A673 (cell line): ENCODE results near the gene PUS7. TPM values are rescaled to one million over a fixed set of nuclear protein-coding genes. Genes with fewer than 3 reads are reported as not detected.

Experiments
- BruUV-seq: library from RNA; stranded (reverse); fragments of 400-500 nt; replicated peaks from 2 replicates; lab custom pipeline; 2021; lab: Mats Ljungman, UMichigan
- CTCF ChIA-PET: fragments of 300-600 bp; sonication (Branson Sonifier 250); formaldehyde crosslinking; loops from one replicate; lab custom pipeline; 2022; ENCODE audit warnings: antibody characterized with exemption; lab: Charles Lee
- POLR2A ChIA-PET: fragments of 300-600 bp; sonication (Branson Sonifier 250); formaldehyde crosslinking; loops from one replicate; lab custom pipeline; 2022; ENCODE audit warnings: antibody characterized with exemption; ENCODE audit not compliant: low non-redundant PET; lab: Charles Lee
- DNase-seq: peaks from one replicate; pipeline ENCODE4 v3.0.0-alpha.2; 2015; ENCODE audit warnings: low spot score
- H3K27ac ChIP-seq: fragments of 200-600 bp; sonication (generic); 2 replicates; pipeline ENCODE4 v1.5.1; 2016; ENCODE audit warnings: mixed run types, low read depth, mild to moderate bottlenecking, mixed read lengths, antibody characterized with exemption, low read length; ENCODE audit not compliant: poor library complexity, severe bottlenecking
- H3K27me3 ChIP-seq: fragments of 200-600 bp; sonication (generic); replicated peaks from 2 replicates; pipeline ENCODE4 v1.6.1; 2017; ENCODE audit warnings: mixed run types, low read depth, mild to moderate bottlenecking, mixed read lengths, antibody characterized with exemption, low read length; ENCODE audit not compliant: insufficient read depth, poor library complexity
- H3K36me3 ChIP-seq: fragments of 200-600 bp; sonication (generic); 2 replicates; pipeline ENCODE4 v1.6.1; 2016; ENCODE audit warnings: mixed run types, mild to moderate bottlenecking, mixed read lengths, antibody characterized with exemption, low read length; ENCODE audit not compliant: insufficient read depth, poor library complexity, severe bottlenecking
- H3K4me1 ChIP-seq: fragments of 200-600 bp; sonication (generic); 2 replicates; pipeline ENCODE4 v1.6.1; 2017; ENCODE audit warnings: mixed run types, mild to moderate bottlenecking, mixed read lengths, antibody characterized with exemption, low read length; ENCODE audit not compliant: insufficient read depth, poor library complexity, severe bottlenecking
- H3K4me3 ChIP-seq: fragments of 200-600 bp; sonication (generic); 2 replicates; pipeline ENCODE4 v1.5.1; 2016; ENCODE audit warnings: low read depth, mixed run types, mild to moderate bottlenecking, mixed read lengths, low read length; ENCODE audit not compliant: poor library complexity, severe bottlenecking
- H3K9me3 ChIP-seq: fragments of 200-600 bp; sonication (generic); 2 replicates; pipeline ENCODE4 v1.6.1; 2016; ENCODE audit warnings: mixed run types, low read depth, mild to moderate bottlenecking, mixed read lengths, antibody characterized with exemption, low read length; ENCODE audit not compliant: poor library complexity, severe bottlenecking
- EZH2 ChIP-seq: fragments of 200-600 bp; sonication (generic); IDR thresholded peaks from 2 replicates; pipeline ENCODE4 v1.6.1; 2017; ENCODE audit warnings: borderline replicate concordance, low read depth, mild to moderate bottlenecking, mixed read lengths, antibody characterized with exemption, low read length; ENCODE audit not compliant: poor library complexity, severe bottlenecking
- intact Hi-C: fragments of 100-400 bp; cut with micrococcal nuclease; formaldehyde crosslinking; loops from one replicate; pipeline ENCODE4 v1.10.0; 2022; ENCODE audit not compliant: unreplicated experiment
- total RNA-seq: library from RNA; stranded (reverse); gene quantifications from 2 replicates; pipeline ENCODE4 v1.2.3, GENCODE V29; 2021
- TF ChIP-seq, protein P1 (sequence below): fragments of 300-800, 200-600 bp; sonication (generic); conservative IDR thresholded peaks from 2 replicates; pipeline ENCODE4 v1.5.1; 2017; ENCODE audit warnings: low read depth, mild to moderate bottlenecking, antibody characterized with exemption, low read length, moderate library complexity, mixed read lengths

PUS7 gene
- total RNA-seq, 1 experiment from 2014 or later, result 40.8 TPM

DNA sequence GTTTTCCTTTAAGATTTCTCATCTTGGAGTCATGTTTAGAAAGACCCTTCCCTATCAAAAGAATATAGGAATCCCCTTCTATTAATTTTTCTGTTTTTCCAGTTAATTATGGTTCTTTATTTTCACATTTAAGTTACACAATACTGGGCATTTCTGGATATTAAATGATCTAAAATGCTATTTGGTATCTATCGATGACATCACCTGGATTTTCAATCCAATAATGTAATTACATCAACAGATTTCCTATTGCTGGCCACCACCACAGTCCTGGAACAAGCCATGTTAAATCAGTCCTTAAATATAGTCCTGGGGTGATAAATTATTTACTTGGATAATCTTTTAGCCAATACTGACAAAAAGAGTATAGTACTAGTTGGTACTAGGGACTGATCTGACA, 48.0 kb downstream of the PUS7 start:
- H3K27me3 ChIP-seq, result no peaks in the 10 kb centered on the region
- no TSS peak for BruUV-seq
- DNase-seq, result no peak
- CTCF ChIA-PET, result no interaction called here
- intact Hi-C loops, result no loop called here
- no peak for TF ChIP-seq EZH2
- H3K27ac ChIP-seq, result no peak overlapping the region
- peaks cover 14% of the 10 kb centered on the region for H3K36me3 ChIP-seq
- no peak overlapping the region for H3K4me3 ChIP-seq
- H3K4me1 ChIP-seq, result no peaks in the 10 kb centered on the region
- H3K9me3 ChIP-seq, result no peaks in the 10 kb centered on the region
- POLR2A ChIA-PET, result no interaction called here

DNA sequence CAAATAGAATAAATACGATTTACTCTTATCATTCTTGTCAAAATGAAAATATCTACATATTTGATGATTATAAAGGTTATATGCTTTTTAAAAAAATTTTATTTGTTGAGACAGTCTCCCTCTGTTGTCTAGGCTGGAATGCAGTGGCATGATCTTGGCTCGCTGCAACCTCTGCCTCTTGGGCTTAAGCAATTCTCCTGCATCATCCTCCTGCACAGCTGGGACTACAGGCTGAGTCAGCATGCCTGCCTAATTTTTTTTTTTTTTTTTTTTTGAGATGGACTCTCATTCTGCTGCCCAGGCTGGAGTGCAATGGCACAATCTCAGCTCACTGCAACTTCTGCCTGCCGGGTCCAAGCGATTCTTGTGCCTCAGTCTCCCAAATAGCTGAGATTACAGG, 48.9 kb downstream of the PUS7 start:
- peak; percentile 36 for DNase-seq
- Histone ChIP-seq H3K36me3 (peaks cover 12% of the 10 kb centered on the region), H3K4me3 (no peak overlapping the region), H3K4me1 (no peaks in the 10 kb centered on the region), H3K27ac (no peak overlapping the region), H3K27me3 (no peaks in the 10 kb centered on the region), H3K9me3 (no peaks in the 10 kb centered on the region)
- intact Hi-C loops, result no loop called here
- POLR2A ChIA-PET, result no interaction called here
- TF ChIP-seq EZH2, result no peak
- TF ChIP-seq, protein P1, sequence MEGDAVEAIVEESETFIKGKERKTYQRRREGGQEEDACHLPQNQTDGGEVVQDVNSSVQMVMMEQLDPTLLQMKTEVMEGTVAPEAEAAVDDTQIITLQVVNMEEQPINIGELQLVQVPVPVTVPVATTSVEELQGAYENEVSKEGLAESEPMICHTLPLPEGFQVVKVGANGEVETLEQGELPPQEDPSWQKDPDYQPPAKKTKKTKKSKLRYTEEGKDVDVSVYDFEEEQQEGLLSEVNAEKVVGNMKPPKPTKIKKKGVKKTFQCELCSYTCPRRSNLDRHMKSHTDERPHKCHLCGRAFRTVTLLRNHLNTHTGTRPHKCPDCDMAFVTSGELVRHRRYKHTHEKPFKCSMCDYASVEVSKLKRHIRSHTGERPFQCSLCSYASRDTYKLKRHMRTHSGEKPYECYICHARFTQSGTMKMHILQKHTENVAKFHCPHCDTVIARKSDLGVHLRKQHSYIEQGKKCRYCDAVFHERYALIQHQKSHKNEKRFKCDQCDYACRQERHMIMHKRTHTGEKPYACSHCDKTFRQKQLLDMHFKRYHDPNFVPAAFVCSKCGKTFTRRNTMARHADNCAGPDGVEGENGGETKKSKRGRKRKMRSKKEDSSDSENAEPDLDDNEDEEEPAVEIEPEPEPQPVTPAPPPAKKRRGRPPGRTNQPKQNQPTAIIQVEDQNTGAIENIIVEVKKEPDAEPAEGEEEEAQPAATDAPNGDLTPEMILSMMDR, result no peak
- CTCF ChIA-PET, result interaction anchor here (0.6 kb wide), 1 partner anchor 830 kb away, joined by 3 read pairs; no protein-coding TSS in a partner anchor
- BruUV-seq, result no TSS peak

DNA sequence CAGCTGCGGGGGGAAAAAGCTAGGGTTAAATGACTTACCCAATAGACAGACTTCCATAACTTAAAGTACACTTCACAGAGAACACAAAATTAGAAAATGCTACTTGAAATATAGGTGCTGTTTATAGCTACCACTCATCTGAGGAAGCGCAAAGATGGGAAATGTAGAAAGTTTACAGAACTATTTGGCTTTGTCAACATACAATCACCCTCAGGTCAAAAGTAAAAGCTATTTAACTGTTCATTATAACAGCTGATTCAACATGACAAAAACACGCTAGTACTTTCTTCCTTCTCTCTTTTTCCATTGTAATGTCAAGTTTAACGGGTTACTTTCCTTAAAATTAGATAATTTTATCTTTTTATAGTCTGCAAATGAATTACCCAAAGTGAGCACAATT, 51.2 kb downstream of the PUS7 start:
- TF ChIP-seq, protein P1, result no peak
- no peak for TF ChIP-seq EZH2
- intact Hi-C loops, result no loop called here
- no TSS peak for BruUV-seq
- Histone ChIP-seq H3K36me3 (peaks cover 5% of the 10 kb centered on the region), H3K4me3 (no peak overlapping the region), H3K4me1 (no peaks in the 10 kb centered on the region), H3K9me3 (no peaks in the 10 kb centered on the region), H3K27me3 (no peaks in the 10 kb centered on the region), H3K27ac (no peak overlapping the region)
- no peak for DNase-seq
- ChIA-PET CTCF (no interaction called here), POLR2A (no interaction called here)

DNA sequence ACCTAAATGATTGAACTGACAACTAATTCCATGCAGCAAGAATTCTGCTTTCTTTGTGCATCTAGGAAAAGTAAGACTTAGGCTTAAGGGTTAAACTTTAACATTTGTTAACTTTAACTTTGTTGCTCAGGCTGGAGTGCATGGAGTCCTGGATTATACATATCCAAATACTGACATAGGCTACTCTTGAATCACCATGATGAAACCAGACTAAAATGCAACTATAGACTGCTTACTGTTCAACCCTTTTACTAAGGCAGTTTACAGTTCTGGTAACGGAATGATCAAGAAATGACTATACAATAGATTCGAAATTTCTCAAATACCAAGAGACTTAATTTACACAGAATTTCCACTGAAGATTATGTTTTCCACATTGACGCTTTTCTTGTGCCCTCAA, 52.0 kb downstream of the PUS7 start:
- H3K4me1 ChIP-seq, result no peaks in the 10 kb centered on the region
- no peak overlapping the region for H3K4me3 ChIP-seq
- BruUV-seq, result TSS peak; percentile 17
- ChIA-PET CTCF (no interaction called here), POLR2A (no interaction called here)
- TF ChIP-seq, protein P1, result no peak
- TF ChIP-seq EZH2, result no peak
- no peak overlapping the region for H3K27ac ChIP-seq
- H3K36me3 ChIP-seq, result peaks cover 5% of the 10 kb centered on the region
- DNase-seq, result no peak
- no peaks in the 10 kb centered on the region for H3K9me3 ChIP-seq
- H3K27me3 ChIP-seq, result no peaks in the 10 kb centered on the region
- intact Hi-C loops, result no loop called here
